Retinal pigment epithelial cell (primary cell): ENCODE results near the gene CSKMT.
A peak's percentile ranks its signal among the peaks of the same experiment; 100 is the strongest.
"Not testable (repeated sequence)": the region's sequence is repeated elsewhere in the genome, so short reads cannot be mapped to it uniquely, and the experiment has no call there.

Experiments used
- DNase-seq: peaks from one replicate; pipeline ENCODE4 v3.0.0-alpha.2; 2010; ENCODE audit warnings: low read depth
- H3K4me3 ChIP-seq: 2 replicates; pipeline ENCODE4 v1.5.1; 2011; ENCODE audit warnings: mild to moderate bottlenecking, low read length, control low read depth, moderate library complexity
- CTCF ChIP-seq: conservative IDR thresholded peaks from 2 replicates; pipeline ENCODE4 v1.5.1; 2011; ENCODE audit warnings: low read depth, low read length, control low read depth, inconsistent platforms

Gene CSKMT

GRCh38 chr11:62648185-62648966, 16.7 kb upstream of the CSKMT start:
- DNase-seq = no peak
- TF ChIP-seq CTCF = no peak
- no peak overlapping the region for H3K4me3 ChIP-seq

GRCh38 chr11:62648967-62649364, 16.1 kb upstream of the CSKMT start:
- no peak for DNase-seq
- no peak for TF ChIP-seq CTCF
- H3K4me3 ChIP-seq = no peak overlapping the region

GRCh38 chr11:62649486-62649885, 15.6 kb upstream of the CSKMT start:
- H3K4me3 ChIP-seq = no peak overlapping the region
- DNase-seq = no peak
- TF ChIP-seq CTCF = no peak

- not testable (repeated sequence) for DNase-seq, H3K4me3 ChIP-seq
These were observed 14.8 kb upstream of the CSKMT start for GRCh38 chr11:62650283-62650682.

- TF ChIP-seq CTCF = no peak
- DNase-seq = no peak
- H3K4me3 ChIP-seq = peak overlapping the region; percentile 78
These were observed 12.7 kb upstream of the CSKMT start for GRCh38 chr11:62652161-62653006.

- H3K4me3 ChIP-seq = no peak overlapping the region
- no peak for DNase-seq
- no peak for TF ChIP-seq CTCF
These were observed 10.8 kb upstream of the CSKMT start for GRCh38 chr11:62654297-62654696.

GRCh38 chr11:62656796-62657429, 8.2 kb upstream of the CSKMT start:
- TF ChIP-seq CTCF = no peak
- DNase-seq = no peak
- no peak overlapping the region for H3K4me3 ChIP-seq
